HEK293T (cell line): ENCODE measurements around the gene CCNG1.
"Not testable (repeated sequence)": the region's sequence is repeated elsewhere in the genome, so short reads cannot be mapped to it uniquely, and the experiment has no call there.

ENCODE experiments used
- CTCF ChIA-PET: fragments of 350-600 bp; formaldehyde crosslinking; extraction: SDS; loops from one replicate; lab custom pipeline; 2021; ENCODE audit warnings: antibody characterized with exemption, inconsistent platforms; lab: Yijun Ruan, JAX
- POLR2A ChIA-PET: fragments of 350-600 bp; formaldehyde crosslinking; extraction: SDS; loops from one replicate; lab custom pipeline; 2020; ENCODE audit warnings: antibody characterized with exemption, inconsistent platforms; lab: Yijun Ruan, JAX
- DNase-seq: peaks from one replicate; pipeline ENCODE4 v3.0.0; 2012; ENCODE audit warnings: mixed read lengths; ENCODE audit errors: extremely low spot score
- ARNT ChIP-seq: fragments of 450-650 bp; IDR thresholded peaks from 2 replicates; pipeline ENCODE4 v1.6.1; 2017; ENCODE audit warnings: mild to moderate bottlenecking
- BHLHE40 ChIP-seq: fragments of 450-650 bp; IDR thresholded peaks from 2 replicates; pipeline ENCODE4 v1.6.1; 2016; ENCODE audit warnings: mild to moderate bottlenecking, moderate library complexity, borderline replicate concordance
- CTBP1 ChIP-seq: fragments of 450-650 bp; IDR thresholded peaks from 2 replicates; pipeline ENCODE4 v1.6.1; 2016; ENCODE audit warnings: borderline replicate concordance
- ELF4 ChIP-seq: fragments of 450-650 bp; IDR thresholded peaks from 2 replicates; pipeline ENCODE4 v1.6.1; 2017; ENCODE audit warnings: antibody characterized with exemption
- FOXA1 ChIP-seq: fragments of 450-650 bp; IDR thresholded peaks from 2 replicates; pipeline ENCODE4 v1.6.1; 2016; ENCODE audit warnings: mild to moderate bottlenecking
- FOXK2 ChIP-seq: fragments of 450-650 bp; IDR thresholded peaks from 2 replicates; pipeline ENCODE4 v1.6.1; 2016; ENCODE audit warnings: mild to moderate bottlenecking
- FOXM1 ChIP-seq: fragments of 450-650 bp; IDR thresholded peaks from 2 replicates; pipeline ENCODE4 v1.6.1; 2017; ENCODE audit warnings: mild to moderate bottlenecking, borderline replicate concordance
- HDGF ChIP-seq: fragments of 450-650 bp; IDR thresholded peaks from 2 replicates; pipeline ENCODE4 v1.6.1; 2017; ENCODE audit warnings: antibody characterized with exemption, borderline replicate concordance
- L3MBTL2 ChIP-seq: fragments of 450-650 bp; conservative IDR thresholded peaks from 2 replicates; pipeline ENCODE4 v1.6.1; 2016; ENCODE audit warnings: mild to moderate bottlenecking
- LEF1 ChIP-seq: fragments of 450-650 bp; IDR thresholded peaks from 2 replicates; pipeline ENCODE4 v1.6.1; 2017; ENCODE audit warnings: mild to moderate bottlenecking, borderline replicate concordance
- NFRKB ChIP-seq: fragments of 450-650 bp; IDR thresholded peaks from 2 replicates; pipeline ENCODE4 v1.6.1; 2016; ENCODE audit warnings: mild to moderate bottlenecking, moderate library complexity
- PKNOX1 ChIP-seq: fragments of 450-650 bp; IDR thresholded peaks from 2 replicates; pipeline ENCODE4 v1.6.1; 2016
- SP1 ChIP-seq: fragments of 450-650 bp; IDR thresholded peaks from 2 replicates; pipeline ENCODE4 v1.6.1; 2017
- SUZ12 ChIP-seq: fragments of 450-650 bp; IDR thresholded peaks from 2 replicates; pipeline ENCODE4 v1.6.1; 2016; ENCODE audit warnings: mild to moderate bottlenecking
- TARDBP ChIP-seq: fragments of 450-650 bp; IDR thresholded peaks from 2 replicates; pipeline ENCODE4 v1.6.1; 2016
- ZNF384 ChIP-seq: fragments of 450-650 bp; IDR thresholded peaks from 2 replicates; pipeline ENCODE4 v1.6.1; 2016

Gene CCNG1

GRCh38 chr5:163424836-163425235 is 12.6 kb upstream of the CCNG1 start:
- ChIA-PET CTCF (interaction anchor here (0.6 kb wide), 1 partner anchor 20 kb away, joined by 3 read pairs; no protein-coding TSS in a partner anchor), POLR2A (no interaction called here)
- DNase-seq: no peak
- no peak for TF ChIP-seq CTBP1
- no peak for TF ChIP-seq ZNF384
- no peak for TF ChIP-seq HDGF
- no peak for TF ChIP-seq FOXA1
- TF ChIP-seq NFRKB: no peak
- TF ChIP-seq BHLHE40: no peak
- TF ChIP-seq SUZ12: no peak
- no peak for TF ChIP-seq FOXM1
- no peak for TF ChIP-seq ARNT
- no peak for TF ChIP-seq PKNOX1
- TF ChIP-seq SP1: no peak
- no peak for TF ChIP-seq L3MBTL2
- no peak for TF ChIP-seq ELF4
- TF ChIP-seq FOXK2: no peak
- TF ChIP-seq TARDBP: no peak

- CTCF ChIA-PET, DNase-seq, POLR2A ChIA-PET: not testable (repeated sequence)
Measured at GRCh38 chr5:163426128-163426527, 11.3 kb upstream of the CCNG1 start.

GRCh38 chr5:163432544-163432943 is 4.9 kb upstream of the CCNG1 start:
- POLR2A ChIA-PET: no interaction called here
- TF ChIP-seq SUZ12 (no peak), LEF1 (no peak), SP1 (no peak), CTBP1 (no peak), FOXM1 (no peak), PKNOX1 (no peak), ZNF384 (no peak), HDGF (no peak), FOXK2 (no peak), L3MBTL2 (no peak), ARNT (no peak), TARDBP (no peak), NFRKB (no peak), ELF4 (no peak), BHLHE40 (no peak), FOXA1 (no peak)
- DNase-seq: no peak
- CTCF ChIA-PET: no interaction called here

DNA sequence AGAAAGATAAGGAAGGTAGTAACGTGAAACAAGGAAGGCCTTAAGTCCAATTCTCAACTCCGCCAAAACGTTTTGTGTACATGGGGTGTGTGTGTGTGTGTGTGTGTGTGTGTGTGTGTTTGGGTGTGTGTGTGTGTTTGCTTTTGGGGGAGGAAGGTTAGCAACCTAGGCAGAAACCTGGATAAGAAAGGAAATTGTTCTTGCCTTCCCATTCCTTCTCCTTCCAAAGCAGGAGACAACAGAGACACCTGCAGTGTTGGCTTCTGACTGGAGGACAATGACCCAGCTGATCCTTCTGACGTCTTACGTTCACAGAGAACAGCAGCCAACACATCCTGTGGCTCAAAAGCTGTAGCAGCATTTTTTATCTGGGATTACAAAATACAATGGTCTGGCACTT is 4.1 kb upstream of the CCNG1 start:
- TF ChIP-seq SUZ12 (no peak), SP1 (no peak), ARNT (no peak), TARDBP (no peak), L3MBTL2 (no peak), LEF1 (no peak), FOXM1 (no peak), FOXA1 (no peak)
- CTCF ChIA-PET: no interaction called here
- no peak for DNase-seq
- POLR2A ChIA-PET: no interaction called here

GRCh38 chr5:163434401-163434866 is 3.0 kb upstream of the CCNG1 start:
- POLR2A ChIA-PET: no interaction called here

More at GRCh38 chr5:163434401-163434866, 3.0 kb upstream of the CCNG1 start:
- CTCF ChIA-PET: interaction anchor here (0.6 kb wide), 1 partner anchor 25 kb away, joined by 3 read pairs; no protein-coding TSS in a partner anchor
- no peak for TF ChIP-seq FOXK2
- TF ChIP-seq SUZ12: no peak
- no peak for TF ChIP-seq PKNOX1
- TF ChIP-seq L3MBTL2: no peak
- no peak for TF ChIP-seq LEF1
- TF ChIP-seq ZNF384: no peak
- TF ChIP-seq SP1: no peak
- TF ChIP-seq HDGF: no peak
- no peak for TF ChIP-seq CTBP1
- TF ChIP-seq ELF4: no peak
- TF ChIP-seq NFRKB: no peak
- no peak for TF ChIP-seq BHLHE40
- no peak for TF ChIP-seq TARDBP
- TF ChIP-seq ARNT: no peak
- no peak for TF ChIP-seq FOXM1
- TF ChIP-seq FOXA1: no peak
- DNase-seq: no peak
